SK-N-SH (cell line): ENCODE measurements around the gene NTHL1. TPM values are rescaled to one million over a fixed set of nuclear protein-coding genes. Genes with fewer than 3 reads are reported as not detected.

Experiments
- CTCF ChIA-PET: fragments of 300-600, 350-600 bp; formaldehyde crosslinking; extraction: SDS; loops from one replicate; lab custom pipeline; 2021; lab: Yijun Ruan, JAX
- POLR2A ChIA-PET: fragments of 350-600 bp; sonication (Branson Sonifier 250); formaldehyde crosslinking; extraction: SDS; loops from one replicate; lab custom pipeline; 2020; ENCODE audit warnings: antibody characterized with exemption, inconsistent platforms; lab: Yijun Ruan, JAX
- DNase-seq: peaks from one replicate; pipeline ENCODE4 v3.0.0; 2012
- H2AFZ ChIP-seq: fragments of 200-600 bp; sonication (generic); 2 replicates; pipeline ENCODE4 v1.8.1; 2016; ENCODE audit warnings: antibody characterized with exemption, mild to moderate bottlenecking, low read depth
- H3F3A ChIP-seq: fragments of 200-600 bp; sonication (generic); replicated peaks from 2 replicates; pipeline ENCODE3; 2016; ENCODE audit warnings: antibody characterized with exemption, mild to moderate bottlenecking; ENCODE audit not compliant: insufficient read depth
- H3K27ac ChIP-seq, 2 experiments: fragments of 200-500 bp in 1 of 2; fragments of 200-600 bp in 1 of 2; sonication (Bioruptor generic) in 1 of 2; sonication (generic), shearing (Covaris generic) in 1 of 2; 2 replicates each; pipeline versions ENCODE4 v1.5.1 to v1.6.1; 2014 to 2016; ENCODE audit warnings: low read depth in 2 of 2, inconsistent platforms in 1 of 2, low read length in 1 of 2, mild to moderate bottlenecking in 1 of 2, mixed read lengths in 1 of 2
- H3K27me3 ChIP-seq: fragments of 200-600 bp; sonication (generic), shearing (Covaris generic); 2 replicates; pipeline ENCODE4 v1.6.1; 2016; ENCODE audit warnings: mixed run types; ENCODE audit not compliant: insufficient read depth
- H3K36me3 ChIP-seq, 2 experiments: fragments of 200-500 bp in 1 of 2; fragments of 200-600 bp in 1 of 2; sonication (Bioruptor generic) in 1 of 2; sonication (generic) in 1 of 2; replicated peaks in 1 of 2; 2 replicates each; pipeline versions ENCODE3 to v1.5.1; 2014 to 2016; ENCODE audit warnings: low read length in 1 of 2, mild to moderate bottlenecking in 1 of 2; ENCODE audit not compliant: insufficient read depth in 2 of 2, control insufficient read depth in 1 of 2
- H3K4me1 ChIP-seq, 2 experiments: fragments of 200-500 bp in 1 of 2; fragments of 200-600 bp in 1 of 2; sonication (Bioruptor generic) in 1 of 2; sonication (generic), shearing (Covaris generic) in 1 of 2; 2 replicates each; pipeline versions ENCODE4 v1.5.1 to v1.6.1; 2014 to 2016; ENCODE audit warnings: low read depth in 1 of 2, low read length in 1 of 2, mixed run types in 1 of 2; ENCODE audit not compliant: insufficient read depth in 2 of 2, control insufficient read depth in 1 of 2
- H3K4me2 ChIP-seq: fragments of 200-600 bp; sonication (generic), shearing (Covaris generic); 2 replicates; pipeline ENCODE4 v1.6.1; 2017; ENCODE audit warnings: mixed run types
- H3K4me3 ChIP-seq, 2 experiments: fragments of 200-500 bp in 1 of 2; fragments of 200-600 bp in 1 of 2; sonication (Bioruptor generic) in 1 of 2; sonication (generic), shearing (Covaris generic) in 1 of 2; 2 replicates each; pipeline versions ENCODE4 v1.5.1 to v1.8.1; 2014 to 2016; ENCODE audit warnings: low read depth in 2 of 2, inconsistent platforms in 1 of 2, low read length in 1 of 2, mild to moderate bottlenecking in 1 of 2, mixed read lengths in 1 of 2, moderate library complexity in 1 of 2
- H3K79me2 ChIP-seq: fragments of 200-600 bp; sonication (generic); 2 replicates; pipeline ENCODE4 v1.8.1; 2017; ENCODE audit warnings: mild to moderate bottlenecking; ENCODE audit not compliant: insufficient read depth
- H3K9ac ChIP-seq: fragments of 200-600 bp; sonication (generic); 2 replicates; pipeline ENCODE4 v1.6.1; 2017; ENCODE audit warnings: mixed run types
- H3K9me2 ChIP-seq: fragments of 200-600 bp; sonication (generic); 2 replicates; pipeline ENCODE4 v1.6.1; 2017; ENCODE audit warnings: mixed run types
- H3K9me3 ChIP-seq: fragments of 200-600 bp; sonication (generic); 2 replicates; pipeline ENCODE4 v1.6.1; 2017; ENCODE audit warnings: mixed run types, mild to moderate bottlenecking, moderate library complexity
- H4K20me1 ChIP-seq: fragments of 200-600 bp; sonication (generic); 2 replicates; pipeline ENCODE4 v1.6.1; 2017; ENCODE audit warnings: mild to moderate bottlenecking, mixed run types; ENCODE audit not compliant: insufficient read depth
- FOSL2 ChIP-seq: IDR thresholded peaks from 2 replicates; pipeline ENCODE4 v1.4.0; 2012; ENCODE audit warnings: low read depth, mild to moderate bottlenecking, moderate library complexity, borderline replicate concordance
- FOXJ3 ChIP-seq: sonication (generic); formaldehyde crosslinking; IDR thresholded peaks from 2 replicates; pipeline ENCODE4 v1.5.1; 2020; ENCODE audit warnings: mild to moderate bottlenecking, missing genetic modification reagents
- FOXM1 ChIP-seq: IDR thresholded peaks from 2 replicates; pipeline ENCODE4 v1.4.0; 2012; ENCODE audit warnings: low read depth, mild to moderate bottlenecking
- GABPA ChIP-seq: IDR thresholded peaks from 2 replicates; pipeline ENCODE4 v1.4.0; 2012; ENCODE audit warnings: low read depth, mild to moderate bottlenecking
- NFIC ChIP-seq: IDR thresholded peaks from 2 replicates; pipeline ENCODE4 v1.4.0; 2012; ENCODE audit warnings: borderline replicate concordance
- NRF1 ChIP-seq: IDR thresholded peaks from 2 replicates; pipeline ENCODE4 v1.6.1; 2012; ENCODE audit warnings: low read depth, mild to moderate bottlenecking, low read length
- POLR2AphosphoS5 ChIP-seq: IDR thresholded peaks from 2 replicates; pipeline ENCODE4 v1.6.1; 2012; ENCODE audit warnings: low read depth, low read length
- REST ChIP-seq: IDR thresholded peaks from 2 replicates; pipeline ENCODE4 v1.6.1; 2012; ENCODE audit warnings: mild to moderate bottlenecking, low read depth, low read length, moderate library complexity
- RFX5 ChIP-seq: IDR thresholded peaks from 2 replicates; pipeline ENCODE4 v1.6.1; 2012; ENCODE audit warnings: mild to moderate bottlenecking, improper control_type of control experiment, low read length
- SIN3A ChIP-seq: IDR thresholded peaks from 2 replicates; pipeline ENCODE4 v1.6.1; 2012; ENCODE audit warnings: low read depth, mild to moderate bottlenecking, low read length, moderate library complexity, borderline replicate concordance
- SMC3 ChIP-seq: IDR thresholded peaks from 2 replicates; pipeline ENCODE4 v1.6.1; 2012; ENCODE audit warnings: low read depth, low read length, improper control_type of control experiment
- TAF1 ChIP-seq: IDR thresholded peaks from 2 replicates; pipeline ENCODE4 v1.6.1; 2012; ENCODE audit warnings: low read depth, mild to moderate bottlenecking, low read length, moderate library complexity, borderline replicate concordance
- TCF12 ChIP-seq: IDR thresholded peaks from 2 replicates; pipeline ENCODE4 v1.4.0; 2012
- TEAD4 ChIP-seq: IDR thresholded peaks from 2 replicates; pipeline ENCODE4 v1.4.0; 2012; ENCODE audit warnings: mild to moderate bottlenecking, borderline replicate concordance; ENCODE audit not compliant: insufficient read depth
- USF2 ChIP-seq: fragments of 150-350 bp; IDR thresholded peaks from 2 replicates; pipeline ENCODE4 v1.6.1; 2017; ENCODE audit warnings: antibody characterized with exemption, low read length, low read depth, borderline replicate concordance
- YY1 ChIP-seq: IDR thresholded peaks from 2 replicates; pipeline ENCODE4 v1.4.0; 2012; ENCODE audit warnings: low read depth, mild to moderate bottlenecking
- WGBS: methylation state at CpG from one replicate; pipeline ENCODE4 v1.1.6; 2017; ENCODE audit warnings: low lambda C conversion rate; 5-methylcytosine and 5-hydroxymethylcytosine counted together
- polyA plus RNA-seq, 3 experiments: library from polyadenylated mRNA; depleted of rRNA; stranded (reverse); fragments of >200 nt; gene quantifications; 2 replicates each; pipeline ENCODE4 v1.2.3, GENCODE V29; 2012
- TF ChIP-seq, protein P1 (sequence below): fragments of 150-350 bp; IDR thresholded peaks from 2 replicates; pipeline ENCODE4 v1.6.1; 2016; ENCODE audit warnings: mild to moderate bottlenecking, low read depth, low read length
- TF ChIP-seq, protein P2 (sequence below): IDR thresholded peaks from 2 replicates; pipeline ENCODE4; 2012

NTHL1 gene
- polyA plus RNA-seq, 1 of the 3 experiments (the other 2 are of a cell fraction): 77.3 TPM

DNA sequence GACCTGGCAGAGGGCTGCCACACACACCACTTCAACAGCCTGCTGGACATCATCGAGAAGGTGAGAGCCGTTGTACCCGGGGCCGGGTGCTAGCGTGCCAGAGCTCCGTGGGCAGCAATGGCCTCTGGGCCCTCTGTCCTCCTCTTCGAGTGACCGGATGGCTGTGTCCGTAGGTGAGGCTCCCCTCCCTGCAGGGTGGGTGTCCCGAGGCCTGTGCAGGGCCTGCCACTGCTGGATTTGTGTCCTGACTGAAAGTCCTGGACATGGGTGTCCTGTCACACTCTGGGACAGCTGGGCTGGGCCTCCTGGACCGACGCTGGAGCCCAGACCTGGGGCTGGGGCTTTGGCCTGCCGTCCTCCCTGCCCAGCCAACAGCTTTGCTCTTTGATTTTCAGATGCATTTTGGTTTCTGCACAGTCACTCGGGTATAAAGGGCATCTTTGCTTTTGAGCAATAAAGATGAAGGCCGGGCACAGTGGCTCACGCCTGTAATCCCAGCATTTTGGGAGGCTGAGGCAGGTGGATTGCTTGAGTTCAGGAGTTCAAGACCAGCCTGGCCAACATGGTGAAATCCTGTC lies 16.8 kb upstream of the NTHL1 start:
- Histone ChIP-seq H3K27ac (no peak overlapping the region), H3F3A (no peaks in the 10 kb centered on the region), H3K4me3 (no peak overlapping the region), H3K79me2 (no peaks in the 10 kb centered on the region), H3K4me2 (no peak overlapping the region), H2AFZ (no peak overlapping the region), H3K4me1 (no peaks in the 10 kb centered on the region), H3K36me3 (peaks cover 12 to 55% of the 10 kb centered on the region in 2 experiments), H3K27me3 (no peaks in the 10 kb centered on the region), H3K9me3 (no peaks in the 10 kb centered on the region), H4K20me1 (no peaks in the 10 kb centered on the region), H3K9ac (no peak overlapping the region), H3K9me2 (no peaks in the 10 kb centered on the region)
- CTCF ChIA-PET: interaction anchor here (1.8 to 2.9 kb wide), 2 partner anchors 14 to 76 kb away, joined by 10 to 11 read pairs; no protein-coding TSS in a partner anchor
- no peak for DNase-seq
- POLR2A ChIA-PET: interaction anchor here (0.6 to 2.2 kb wide), 2 partner anchors 17 to 90 kb away, joined by 3 to 9 read pairs; partner anchors contain the start of genes NTHL1 and TSC2
- WGBS: 97% methylated on average over 12 of the region's 16 CpGs
- TF ChIP-seq SIN3A: no peak
- TF ChIP-seq, protein P1, sequence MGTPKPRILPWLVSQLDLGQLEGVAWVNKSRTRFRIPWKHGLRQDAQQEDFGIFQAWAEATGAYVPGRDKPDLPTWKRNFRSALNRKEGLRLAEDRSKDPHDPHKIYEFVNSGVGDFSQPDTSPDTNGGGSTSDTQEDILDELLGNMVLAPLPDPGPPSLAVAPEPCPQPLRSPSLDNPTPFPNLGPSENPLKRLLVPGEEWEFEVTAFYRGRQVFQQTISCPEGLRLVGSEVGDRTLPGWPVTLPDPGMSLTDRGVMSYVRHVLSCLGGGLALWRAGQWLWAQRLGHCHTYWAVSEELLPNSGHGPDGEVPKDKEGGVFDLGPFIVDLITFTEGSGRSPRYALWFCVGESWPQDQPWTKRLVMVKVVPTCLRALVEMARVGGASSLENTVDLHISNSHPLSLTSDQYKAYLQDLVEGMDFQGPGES: no peak
- TF ChIP-seq GABPA: no peak
- TF ChIP-seq FOXM1: no peak
- TF ChIP-seq TEAD4: no peak
- TF ChIP-seq FOXJ3 (CRISPR knock-in tag): no peak
- TF ChIP-seq YY1: no peak
- no peak for TF ChIP-seq TCF12
- no peak for TF ChIP-seq TAF1
- TF ChIP-seq USF2: no peak
- TF ChIP-seq FOSL2: no peak
- TF ChIP-seq, protein P2, sequence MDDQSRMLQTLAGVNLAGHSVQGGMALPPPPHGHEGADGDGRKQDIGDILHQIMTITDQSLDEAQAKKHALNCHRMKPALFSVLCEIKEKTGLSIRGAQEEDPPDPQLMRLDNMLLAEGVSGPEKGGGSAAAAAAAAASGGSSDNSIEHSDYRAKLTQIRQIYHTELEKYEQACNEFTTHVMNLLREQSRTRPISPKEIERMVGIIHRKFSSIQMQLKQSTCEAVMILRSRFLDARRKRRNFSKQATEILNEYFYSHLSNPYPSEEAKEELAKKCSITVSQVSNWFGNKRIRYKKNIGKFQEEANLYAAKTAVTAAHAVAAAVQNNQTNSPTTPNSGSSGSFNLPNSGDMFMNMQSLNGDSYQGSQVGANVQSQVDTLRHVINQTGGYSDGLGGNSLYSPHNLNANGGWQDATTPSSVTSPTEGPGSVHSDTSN: no peak
- TF ChIP-seq NRF1: no peak
- TF ChIP-seq SMC3: no peak
- TF ChIP-seq NFIC: no peak
- TF ChIP-seq POLR2AphosphoS5: no peak
- no peak for TF ChIP-seq RFX5
- TF ChIP-seq REST: no peak
